HL-60 (cell line): ENCODE measurements around the gene EZH1.

Experiments
- POLR2AphosphoS5 ChIP-seq: IDR thresholded peaks from 2 replicates; pipeline ENCODE4 v1.6.1; 2012; ENCODE audit warnings: low read depth
- TF ChIP-seq, protein P1 (sequence below): IDR thresholded peaks from one replicate; pipeline ENCODE4 v1.5.1; 2011; ENCODE audit warnings: low read length, control low read depth, inconsistent platforms; ENCODE audit not compliant: insufficient read depth

DNA sequence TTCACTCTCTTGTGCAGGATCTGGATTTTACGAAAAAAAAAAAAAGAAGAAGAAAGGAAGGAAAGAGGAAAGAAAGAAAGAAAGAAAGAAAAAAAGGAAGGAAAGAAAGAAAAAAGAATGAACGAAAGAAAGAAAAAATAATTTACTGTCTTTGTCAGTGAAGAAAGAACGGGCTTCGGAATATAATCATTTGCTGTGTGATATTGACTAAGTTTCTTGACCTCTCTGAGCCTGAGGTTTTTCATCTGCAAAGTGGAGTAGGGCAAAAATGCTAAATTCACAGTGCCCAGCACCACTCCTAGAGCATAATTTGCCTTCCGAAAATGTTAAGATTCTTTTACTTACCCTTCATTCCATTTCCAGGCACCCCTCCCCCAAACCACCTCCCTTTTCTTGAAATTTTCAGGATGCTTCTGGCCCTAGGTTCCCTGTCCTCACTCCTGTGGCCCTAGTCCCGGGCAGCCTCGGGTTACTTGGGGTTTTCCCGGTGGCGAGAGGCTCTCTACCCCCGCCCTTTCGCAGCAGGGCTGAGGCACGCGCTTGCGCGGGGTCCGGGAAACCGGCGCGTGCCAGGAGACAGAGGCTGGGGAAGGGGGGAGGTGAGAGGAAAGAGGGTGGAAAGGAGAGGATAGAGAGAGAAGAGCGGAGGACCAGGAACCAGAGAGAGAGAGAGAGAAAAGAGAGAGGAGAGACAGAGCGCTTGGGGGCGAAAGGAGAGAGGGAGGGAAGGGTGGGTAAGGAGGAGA lies 62.7 kb downstream of the EZH1 start, which contains the start of gene CNTNAP1:
- TF ChIP-seq POLR2AphosphoS5 = no peak
- TF ChIP-seq, protein P1, sequence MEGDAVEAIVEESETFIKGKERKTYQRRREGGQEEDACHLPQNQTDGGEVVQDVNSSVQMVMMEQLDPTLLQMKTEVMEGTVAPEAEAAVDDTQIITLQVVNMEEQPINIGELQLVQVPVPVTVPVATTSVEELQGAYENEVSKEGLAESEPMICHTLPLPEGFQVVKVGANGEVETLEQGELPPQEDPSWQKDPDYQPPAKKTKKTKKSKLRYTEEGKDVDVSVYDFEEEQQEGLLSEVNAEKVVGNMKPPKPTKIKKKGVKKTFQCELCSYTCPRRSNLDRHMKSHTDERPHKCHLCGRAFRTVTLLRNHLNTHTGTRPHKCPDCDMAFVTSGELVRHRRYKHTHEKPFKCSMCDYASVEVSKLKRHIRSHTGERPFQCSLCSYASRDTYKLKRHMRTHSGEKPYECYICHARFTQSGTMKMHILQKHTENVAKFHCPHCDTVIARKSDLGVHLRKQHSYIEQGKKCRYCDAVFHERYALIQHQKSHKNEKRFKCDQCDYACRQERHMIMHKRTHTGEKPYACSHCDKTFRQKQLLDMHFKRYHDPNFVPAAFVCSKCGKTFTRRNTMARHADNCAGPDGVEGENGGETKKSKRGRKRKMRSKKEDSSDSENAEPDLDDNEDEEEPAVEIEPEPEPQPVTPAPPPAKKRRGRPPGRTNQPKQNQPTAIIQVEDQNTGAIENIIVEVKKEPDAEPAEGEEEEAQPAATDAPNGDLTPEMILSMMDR = no peak
